ENCODE measurements around the gene TDP2.
"Not testable (repeated sequence)": the region's sequence is repeated elsewhere in the genome, so short reads cannot be mapped to it uniquely, and the experiment has no call there.

Gene TDP2

DNA sequence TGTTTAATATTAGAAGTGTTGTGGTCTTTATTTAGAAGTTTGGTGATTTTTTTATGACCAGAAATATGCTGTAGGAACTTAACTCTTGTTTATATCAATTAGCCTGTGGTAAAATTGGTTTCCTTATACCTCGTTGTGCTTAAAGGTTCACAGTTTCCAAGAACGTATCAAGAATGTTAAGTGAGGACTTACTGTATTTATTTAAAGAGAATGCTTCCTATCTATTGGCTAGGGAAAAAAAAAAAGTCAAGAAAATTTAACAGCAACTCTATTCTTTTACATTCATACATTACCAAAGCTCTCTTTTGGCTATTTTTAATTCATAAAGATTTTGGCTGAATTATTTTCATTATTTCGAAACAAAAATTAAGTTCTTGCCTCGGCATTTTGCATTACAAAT, 22.3 kb downstream of the TDP2 start:
- no peak for DNase-seq

DNA sequence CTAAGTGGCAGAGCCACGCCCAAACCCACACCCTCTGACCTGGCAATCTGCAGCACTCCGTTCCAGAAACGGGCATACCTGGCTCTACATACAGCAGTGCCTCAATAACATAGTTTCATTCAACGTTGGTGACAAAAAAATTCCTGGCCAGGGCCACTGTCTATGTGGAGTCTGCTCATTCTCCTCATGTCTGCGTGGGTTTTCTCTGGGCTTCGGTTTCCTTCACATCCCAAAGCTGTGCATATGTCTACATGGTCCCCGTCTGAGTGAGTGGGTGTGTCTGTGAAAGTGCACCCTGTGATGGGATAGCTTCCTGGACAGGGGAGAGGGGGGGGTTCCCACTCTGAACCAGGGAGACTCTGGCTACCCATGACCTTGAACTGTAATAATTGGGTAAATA, 22.8 kb downstream of the TDP2 start:
- no peak for DNase-seq

DNA sequence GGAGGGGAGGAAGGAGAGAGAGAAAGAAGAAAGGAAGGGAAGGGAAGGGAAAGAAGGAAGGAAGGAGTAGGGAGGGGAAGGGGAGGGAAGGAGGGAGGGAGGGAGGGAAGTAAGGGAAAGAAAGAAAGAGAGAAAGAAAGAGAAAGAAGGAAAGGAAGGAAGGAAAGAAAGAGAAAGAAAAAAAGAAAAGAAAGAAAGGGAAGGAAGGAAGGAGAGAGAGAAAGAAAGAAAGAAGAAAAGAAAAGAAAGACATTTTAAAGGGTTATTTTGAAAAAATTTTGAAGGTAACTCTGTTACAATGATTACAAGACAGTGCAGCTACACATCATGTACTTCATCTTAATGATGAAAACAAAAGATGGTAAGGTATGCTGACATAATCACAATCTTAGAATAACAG, 24.6 kb downstream of the TDP2 start:
- no peak for DNase-seq

DNA sequence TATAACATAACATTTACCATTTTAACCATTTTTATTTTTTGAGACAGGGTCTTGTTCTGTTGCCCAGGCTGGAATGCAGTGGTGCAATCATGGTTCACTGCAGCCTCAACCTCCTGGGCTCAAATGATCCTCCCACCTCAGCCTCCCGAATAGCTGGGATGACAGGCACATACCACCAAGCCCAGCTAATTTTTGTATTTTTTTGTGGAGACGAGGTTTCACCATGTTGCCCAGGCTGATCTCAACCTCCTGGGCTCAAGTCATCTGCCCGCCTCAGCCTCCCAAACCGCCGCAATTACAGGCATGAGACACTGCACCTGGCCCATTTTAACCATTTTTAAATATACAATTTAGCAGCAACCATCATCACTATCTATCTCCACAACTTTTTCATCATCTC, 26.1 kb downstream of the TDP2 start:
- DNase-seq = not testable (repeated sequence)

DNA sequence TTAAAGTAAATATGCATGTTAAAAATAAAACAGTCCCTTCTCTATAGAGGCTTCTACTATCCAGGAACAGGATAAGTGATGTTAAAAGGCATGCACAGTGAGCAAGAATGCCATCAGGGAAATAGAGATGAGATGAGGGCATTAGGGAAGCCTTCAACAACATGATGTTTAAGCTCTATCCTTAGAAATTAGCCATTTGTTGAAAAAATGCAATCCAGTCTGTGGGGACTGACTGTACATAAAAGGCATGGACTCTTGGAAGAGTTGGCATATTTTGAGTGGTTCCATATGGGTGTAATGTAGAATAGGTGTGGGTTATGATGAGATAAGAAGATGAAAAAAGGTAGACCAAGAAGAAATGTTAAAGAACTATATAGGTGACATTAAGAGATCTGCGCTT, 26.5 kb downstream of the TDP2 start:
- DNase-seq = no peak

DNA sequence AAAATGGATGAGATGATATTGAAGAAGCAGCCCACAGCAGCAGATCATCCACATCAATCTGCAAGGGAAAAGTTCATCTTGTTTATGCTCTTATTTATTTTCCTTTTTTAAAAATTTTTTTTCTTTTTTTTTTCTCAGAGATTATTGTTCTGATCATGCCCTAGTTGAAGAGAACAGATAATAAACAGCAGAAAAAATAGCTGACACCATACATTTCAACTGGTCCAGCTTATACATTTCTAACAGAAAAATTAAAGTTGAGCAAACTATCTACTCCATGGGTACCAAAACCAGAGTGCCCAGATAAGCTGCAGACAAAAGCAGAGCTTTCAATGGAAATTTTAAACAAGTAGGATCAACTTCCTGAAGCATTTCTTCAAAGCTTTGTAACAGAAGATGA, 30.0 kb downstream of the TDP2 start:
- no peak for DNase-seq

DNA sequence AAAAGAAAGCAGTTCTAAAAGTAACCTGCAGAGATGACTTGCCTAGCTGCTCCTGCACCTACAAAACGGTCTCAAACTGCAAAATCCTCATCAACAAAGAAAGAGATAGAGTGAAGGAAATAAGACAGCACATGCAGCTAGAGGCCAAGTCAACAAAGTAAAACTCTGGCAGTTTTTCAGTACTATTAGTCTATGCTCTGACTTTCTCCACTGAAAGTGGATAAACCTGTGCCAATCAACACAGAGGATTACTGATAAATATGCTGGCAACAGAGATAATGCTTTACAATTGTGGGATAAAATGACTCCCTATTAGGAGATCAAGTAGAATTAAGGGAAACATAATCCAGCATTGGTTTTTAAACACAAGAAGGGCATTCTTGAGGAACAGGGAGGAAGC, 34.1 kb downstream of the TDP2 start:
- DNase-seq = no peak

DNA sequence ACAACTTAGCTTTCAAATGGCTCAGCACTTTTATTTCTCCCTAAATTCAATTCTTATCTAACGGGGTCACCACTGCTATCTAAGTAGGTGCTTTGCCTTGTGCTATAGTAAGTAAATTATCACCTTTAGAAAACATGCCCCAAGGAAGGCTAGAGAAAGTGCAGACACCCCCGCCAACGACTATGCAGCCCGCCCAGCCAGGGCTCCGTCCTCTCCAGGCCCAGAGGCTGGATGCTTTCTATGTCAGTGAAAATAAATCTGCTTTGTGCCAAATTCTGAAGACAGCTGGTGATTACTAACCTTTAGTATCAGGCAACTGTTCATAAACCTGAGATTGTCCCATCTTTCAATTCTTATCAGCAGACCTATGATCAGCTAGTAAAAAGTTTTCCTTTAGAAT, 35.0 kb downstream of the TDP2 start:
- no peak for DNase-seq

DNA sequence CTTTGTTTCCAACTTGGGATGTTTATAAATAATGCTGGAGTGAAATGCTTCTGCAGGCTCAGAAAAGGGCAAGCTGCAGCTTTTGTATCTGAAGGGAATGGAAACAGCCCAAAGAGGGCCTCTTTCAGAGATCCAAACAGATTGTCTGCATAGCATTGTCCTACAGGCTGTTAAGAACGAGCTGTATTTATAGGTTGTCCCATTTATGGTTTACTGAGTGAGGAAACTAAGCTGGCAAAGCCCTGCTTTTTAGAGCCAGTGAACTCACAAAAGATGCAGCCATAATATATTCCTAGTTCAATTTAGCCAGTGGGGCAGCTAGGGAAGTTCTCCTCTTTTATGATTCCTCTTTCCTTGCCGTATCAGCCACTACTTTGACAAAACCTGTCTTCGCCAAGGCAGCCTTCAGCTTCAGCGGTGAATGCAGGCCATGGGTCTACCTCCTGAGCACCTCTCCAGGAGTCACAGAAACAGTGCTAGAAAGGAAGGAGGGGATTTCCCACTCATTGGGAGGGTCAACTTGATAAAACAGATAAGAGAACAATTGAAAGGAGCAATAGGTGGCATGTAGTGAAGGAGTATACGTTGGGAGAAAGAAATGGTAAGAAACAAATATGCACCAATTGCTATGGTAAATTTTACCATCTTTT, 35.7 kb downstream of the TDP2 start:
- no peak for DNase-seq

DNA sequence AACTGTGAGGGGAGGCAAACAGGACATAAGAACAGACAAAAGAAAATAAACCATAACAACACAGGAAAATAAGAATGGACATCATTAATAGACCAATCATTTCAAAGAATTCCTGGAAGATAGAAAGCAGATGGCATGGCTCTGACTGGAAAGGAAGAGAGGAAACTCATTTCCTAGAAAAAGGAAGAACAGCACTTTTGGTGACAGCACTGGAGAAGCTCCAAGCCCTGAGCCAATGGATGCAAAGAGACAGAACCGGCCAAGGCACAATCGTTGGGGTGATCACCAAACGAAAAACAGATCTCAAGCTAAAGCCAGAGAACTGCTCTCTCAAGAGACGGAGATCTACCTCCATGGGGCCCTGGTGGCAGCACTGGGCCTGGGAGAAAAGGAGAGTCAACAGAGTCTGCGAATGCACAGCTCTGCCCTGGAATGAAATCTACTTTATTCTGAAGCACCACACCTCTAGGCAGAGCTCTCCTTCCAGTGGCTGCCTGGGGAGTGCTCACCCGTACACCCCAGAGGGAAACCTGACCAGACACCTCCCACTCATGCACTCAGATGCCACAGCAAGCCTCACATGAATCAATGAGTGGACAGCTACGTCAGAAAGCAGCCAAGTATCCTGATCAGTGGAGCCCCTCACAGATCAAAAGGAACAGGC, 44.9 kb downstream of the TDP2 start:
- no peak for DNase-seq

DNA sequence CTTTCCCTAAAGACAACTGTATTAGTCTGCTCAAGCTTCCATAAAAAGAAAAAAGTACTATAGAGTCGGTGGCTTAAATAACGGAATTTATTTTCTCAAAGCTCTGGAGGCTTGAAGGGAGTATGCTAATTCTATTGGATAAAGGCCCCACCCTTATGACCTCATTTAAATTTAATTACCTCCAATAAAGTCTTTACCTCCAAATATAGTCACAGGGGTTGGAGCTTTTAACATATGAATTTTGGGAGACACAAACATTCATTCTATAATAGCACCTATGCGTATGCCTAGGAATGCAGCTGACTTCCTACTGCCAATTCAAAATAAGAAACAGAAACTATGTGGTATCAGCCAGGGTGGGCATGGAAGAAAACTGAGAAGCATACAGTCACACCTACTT, 46.1 kb downstream of the TDP2 start:
- DNase-seq = no peak

DNA sequence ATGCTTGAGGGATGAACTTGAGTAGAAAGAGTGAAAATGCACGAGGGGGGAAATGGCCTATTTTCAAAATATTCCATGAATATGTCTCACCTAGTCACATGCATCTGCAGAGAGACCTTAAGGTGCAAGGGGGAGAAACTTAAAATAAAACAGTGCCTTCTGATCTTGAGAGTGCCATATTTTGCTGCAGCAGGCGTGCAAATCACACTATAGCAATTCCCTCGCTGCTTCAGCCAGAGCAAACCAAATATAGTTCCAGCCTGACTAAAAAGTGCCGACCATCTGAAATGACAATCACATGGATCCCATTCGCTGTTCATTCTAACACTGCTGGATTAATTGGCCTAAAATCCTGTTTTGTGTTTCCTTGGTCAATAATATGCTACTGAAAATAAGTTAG, 47.0 kb downstream of the TDP2 start:
- no peak for DNase-seq

DNA sequence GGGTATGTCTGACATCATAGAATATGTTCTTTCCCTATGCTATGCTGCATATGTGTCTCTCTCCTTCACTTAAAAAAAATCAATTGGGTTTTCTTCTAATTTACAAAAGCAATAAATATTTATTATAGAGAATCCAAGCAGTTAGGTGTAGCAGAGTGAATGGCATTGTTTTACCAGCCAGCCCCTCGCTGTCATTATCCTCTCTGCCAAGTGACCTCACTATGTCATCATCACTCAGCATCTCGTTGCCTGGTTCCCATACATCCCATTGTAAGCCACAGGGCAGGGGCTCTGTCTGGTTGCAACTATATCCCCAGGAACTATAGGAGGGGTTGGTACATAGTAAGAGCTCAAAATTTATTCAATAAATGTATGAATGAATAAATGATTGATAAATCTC, 52.1 kb downstream of the TDP2 start:
- DNase-seq = no peak

DNA sequence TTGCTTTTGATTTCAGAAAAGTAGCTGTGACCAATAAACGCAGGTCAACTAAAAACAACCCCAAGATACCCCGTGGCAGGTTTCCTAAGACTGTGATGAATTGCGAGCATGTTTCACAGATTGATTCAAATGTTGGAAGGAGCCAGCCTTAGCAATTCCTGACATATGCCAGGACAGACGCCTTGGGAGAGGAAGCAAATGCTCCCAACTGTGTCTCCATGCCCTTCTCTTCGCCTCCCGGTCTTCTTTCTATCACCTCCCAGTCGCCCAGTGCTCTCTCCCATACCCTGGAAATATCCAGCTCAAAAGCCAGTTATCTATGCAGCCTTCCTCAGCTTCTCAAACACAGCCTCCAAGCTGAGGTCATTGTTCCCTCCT, 52.7 kb downstream of the TDP2 start:
- DNase-seq = no peak

DNA sequence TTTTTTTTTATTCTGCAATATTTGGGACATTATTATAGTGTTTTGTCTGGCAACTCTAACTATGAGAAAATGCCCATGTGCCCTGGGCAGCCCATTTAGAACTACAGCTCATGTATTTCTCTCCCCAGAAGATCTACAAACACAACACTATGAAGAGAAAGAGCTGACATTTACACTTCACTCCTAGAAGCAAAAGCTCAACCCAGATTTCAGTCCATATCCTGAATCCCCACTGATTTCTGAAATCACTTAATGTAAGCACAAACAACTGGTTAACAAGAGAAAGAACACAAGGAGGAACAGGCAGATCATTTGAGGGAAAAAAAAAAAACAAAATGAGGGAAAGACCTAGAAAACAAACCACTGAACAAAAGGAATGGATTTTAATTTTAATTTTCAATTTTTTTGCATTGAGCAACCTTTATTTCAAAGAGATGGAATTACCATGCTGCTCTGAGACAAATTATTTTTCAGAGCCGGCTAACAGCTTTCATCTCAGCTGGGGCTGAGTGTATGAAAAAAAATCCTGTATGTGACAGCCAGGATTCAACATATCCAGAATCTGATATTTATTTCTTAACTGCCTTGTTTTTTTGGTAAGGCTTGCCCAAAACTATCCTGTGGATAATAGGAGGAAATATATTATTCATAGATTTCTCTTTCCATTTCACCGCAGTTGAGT, 53.2 kb downstream of the TDP2 start:
- DNase-seq = no peak

DNA sequence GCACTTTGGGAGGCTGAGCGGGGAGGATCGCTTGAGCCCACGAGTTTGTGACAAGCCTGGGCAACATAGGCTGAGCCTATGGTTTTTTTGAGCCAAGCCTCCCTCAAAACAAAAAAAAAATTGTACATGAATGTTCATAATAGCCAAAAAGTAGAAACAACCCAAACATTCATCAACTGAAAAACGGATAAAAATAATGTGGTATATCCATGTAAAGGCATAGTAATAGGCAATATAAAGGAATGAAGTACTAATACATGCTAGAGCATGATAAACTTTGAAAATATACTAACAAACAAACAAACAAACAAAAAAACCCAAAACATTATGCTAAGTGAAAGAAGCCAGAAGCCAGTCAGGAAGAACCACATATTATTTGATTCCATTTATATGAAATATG, 56.0 kb downstream of the TDP2 start:
- DNase-seq = no peak

DNA sequence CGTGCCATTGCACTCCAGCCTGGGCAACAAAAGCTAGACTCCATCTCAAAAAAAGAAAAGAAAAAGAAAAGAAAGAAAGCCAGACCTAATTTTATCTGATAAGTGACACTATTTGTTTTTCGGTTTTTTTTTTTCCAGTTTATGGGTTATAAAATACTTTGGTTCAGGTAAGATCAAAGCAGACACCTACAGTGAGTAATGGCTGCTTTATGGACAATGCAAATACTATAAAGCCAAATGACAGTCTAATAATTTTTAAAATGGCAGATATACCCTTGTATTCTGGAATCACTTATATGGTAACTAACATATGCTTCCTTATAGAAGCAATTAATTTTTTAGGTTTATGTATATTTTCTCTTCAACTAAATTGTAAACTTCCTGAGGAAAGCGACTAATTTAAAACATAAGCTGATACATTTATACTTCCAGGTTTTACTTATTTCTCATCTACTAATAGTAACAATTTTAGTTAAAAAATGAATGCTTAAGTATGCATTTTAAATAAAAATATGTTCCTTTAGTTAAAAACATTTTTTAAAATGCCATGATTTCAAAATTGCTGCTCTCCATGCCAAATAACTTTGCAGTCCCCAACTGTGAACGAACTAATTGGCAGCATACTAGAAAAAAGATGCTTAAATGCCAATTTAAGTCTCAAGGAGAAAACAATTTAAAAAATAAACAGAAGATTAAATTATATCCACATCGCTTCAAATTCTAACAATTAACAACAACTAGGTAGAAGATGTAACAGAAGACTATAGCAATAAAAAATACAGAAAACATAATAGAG, 59.2 kb downstream of the TDP2 start:
- DNase-seq = no peak

DNA sequence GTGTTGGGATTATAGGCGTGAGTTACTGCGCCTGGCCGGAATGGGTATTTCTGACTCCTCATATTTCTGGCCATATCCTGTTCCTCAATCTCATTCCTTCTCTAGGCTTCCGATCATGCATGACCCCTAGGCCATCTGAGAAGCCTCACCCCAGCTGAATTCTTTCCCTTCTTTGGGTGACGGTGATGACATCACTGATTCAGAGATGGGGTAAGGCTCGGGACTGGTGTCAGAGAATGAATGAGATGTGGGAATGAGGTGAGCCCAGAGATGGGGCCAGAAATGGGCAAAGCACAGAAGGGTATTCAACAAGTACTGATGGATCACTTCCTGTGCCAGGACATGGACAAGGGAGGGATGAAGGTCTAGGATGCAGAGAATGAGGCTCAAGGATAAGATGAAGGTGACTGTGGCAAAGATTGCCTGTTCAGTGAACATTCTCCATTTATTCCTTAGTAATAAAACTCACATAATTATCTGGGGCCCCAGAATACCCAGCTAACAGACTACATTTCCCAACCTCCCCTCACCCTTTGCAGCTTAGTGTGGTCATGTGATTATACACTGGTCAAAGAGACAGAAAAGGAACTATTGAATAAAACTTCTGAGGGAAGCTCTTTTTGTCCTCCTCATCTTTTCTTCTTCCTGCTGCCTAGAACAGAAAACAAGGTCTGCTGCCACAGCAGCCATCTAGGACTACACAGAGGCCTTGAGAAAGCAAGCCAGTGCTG, 60.3 kb downstream of the TDP2 start:
- DNase-seq = no peak

DNA sequence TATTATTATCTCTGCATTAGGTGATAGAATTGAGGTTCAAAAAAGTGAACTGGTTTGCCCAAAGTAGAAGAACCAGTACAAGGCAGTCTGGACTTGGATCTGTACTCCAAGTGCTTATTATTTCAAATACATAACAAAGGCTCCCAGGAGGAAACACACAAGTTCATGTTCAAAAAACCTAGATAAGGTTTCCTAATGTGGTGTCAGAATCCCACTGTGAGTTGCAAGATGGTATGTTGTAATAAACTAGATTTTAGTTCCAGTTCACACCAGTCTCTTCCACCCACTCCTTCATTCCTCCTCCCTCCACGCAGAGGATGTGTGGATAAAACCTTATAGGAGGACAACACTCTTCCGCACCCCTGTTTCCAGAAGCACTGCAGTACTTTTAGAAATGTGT, 63.5 kb downstream of the TDP2 start:
- DNase-seq = peak; percentile 21 to 36

DNA sequence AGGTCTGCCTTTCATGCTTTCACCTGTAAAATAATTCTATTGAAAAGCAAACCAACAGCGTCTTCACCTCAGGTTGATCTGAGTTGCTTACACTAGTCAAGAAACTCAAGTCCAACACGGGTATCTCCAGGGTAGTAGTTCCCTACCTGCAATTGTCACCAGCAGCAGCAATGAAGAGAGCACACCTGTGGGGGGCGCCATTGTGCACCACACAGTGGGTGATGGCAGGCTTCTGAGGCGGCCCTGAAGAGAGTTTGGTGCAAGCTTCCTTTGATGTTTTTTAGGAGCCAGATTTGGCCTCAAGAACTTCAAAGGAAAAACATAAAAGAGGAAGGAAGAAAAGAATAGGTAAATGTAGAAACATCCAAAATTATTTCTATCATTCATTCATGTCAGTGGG, 65.8 kb downstream of the TDP2 start:
- DNase-seq = peak in 1 of 2 donors; percentile 9

Measured in inflammatory macrophage (primary cell).